SW480 (cell line): ENCODE results near the gene VWC2.

Experiments
- DNase-seq: peaks from one replicate; pipeline ENCODE4 v3.0.0-alpha.2; 2016; ENCODE audit warnings: low spot score

Gene VWC2

DNA sequence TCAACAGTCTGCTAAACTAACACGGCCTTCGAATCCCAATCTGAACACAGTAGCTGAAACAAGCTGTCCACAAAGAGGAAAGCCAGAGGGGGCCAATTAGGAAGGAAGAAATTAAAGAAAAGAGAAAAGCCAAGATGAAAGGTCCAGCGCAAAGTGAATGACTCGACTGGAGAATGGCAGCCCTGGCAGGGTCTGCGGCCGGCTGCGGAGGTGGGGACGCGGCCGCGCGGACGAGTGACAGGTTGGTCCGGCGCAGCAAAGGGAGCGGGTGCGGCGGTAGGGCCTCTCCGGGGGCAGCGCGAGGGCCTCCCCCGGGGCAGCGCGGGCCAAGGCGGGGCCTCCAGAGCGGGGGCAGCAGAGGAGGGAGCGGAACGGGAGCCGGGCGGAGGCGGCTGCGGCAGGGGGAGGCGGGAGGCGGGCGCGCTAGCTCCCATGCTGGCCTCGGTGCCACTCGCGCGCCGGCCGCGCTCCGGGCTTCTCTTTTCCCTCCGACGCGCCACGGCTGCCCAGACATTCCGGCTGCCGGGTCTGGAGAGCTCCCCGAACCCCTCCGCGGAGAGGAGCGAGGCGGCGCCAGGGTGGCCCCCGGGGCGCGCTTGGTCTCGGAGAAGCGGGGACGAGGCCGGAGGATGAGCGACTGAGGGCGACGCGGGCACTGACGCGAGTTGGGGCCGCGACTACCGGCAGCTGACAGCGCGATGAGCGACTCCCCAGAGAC is at the start of gene VWC2:
Gene VWC2 (plus strand): TSS at position 421 of the 718 bp plus-strand sequence. CDS start 1,798 bp downstream, outside the sequence.
- no peak for DNase-seq

DNA sequence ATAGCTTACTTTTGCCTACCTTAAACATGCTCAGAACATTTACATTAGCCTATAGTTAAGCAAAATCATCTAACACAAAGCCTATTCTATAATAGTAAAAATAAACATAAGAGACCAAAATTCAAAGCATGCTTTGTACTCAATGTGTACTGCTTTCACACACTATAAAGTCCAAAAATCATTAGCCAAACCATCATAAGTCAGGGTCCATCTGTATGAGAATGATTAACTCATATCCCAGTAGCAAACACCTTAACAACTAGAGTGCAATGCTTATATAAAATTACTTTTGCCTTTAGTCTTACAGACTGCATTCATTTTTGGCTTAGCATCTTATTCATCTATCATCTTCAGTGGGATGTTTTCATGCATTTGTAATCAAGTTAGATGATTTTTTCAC is 49.4 kb upstream of the VWC2 start:
- DNase-seq = no peak

- no peak for DNase-seq
These were observed 41.6 kb upstream of the VWC2 start for GRCh38 chr7:49731836-49732235.

GRCh38 chr7:49762666-49763065 is 10.8 kb upstream of the VWC2 start:
- no peak for DNase-seq

- DNase-seq = no peak
These were observed 9.6 kb upstream of the VWC2 start for GRCh38 chr7:49763791-49764190.

DNA sequence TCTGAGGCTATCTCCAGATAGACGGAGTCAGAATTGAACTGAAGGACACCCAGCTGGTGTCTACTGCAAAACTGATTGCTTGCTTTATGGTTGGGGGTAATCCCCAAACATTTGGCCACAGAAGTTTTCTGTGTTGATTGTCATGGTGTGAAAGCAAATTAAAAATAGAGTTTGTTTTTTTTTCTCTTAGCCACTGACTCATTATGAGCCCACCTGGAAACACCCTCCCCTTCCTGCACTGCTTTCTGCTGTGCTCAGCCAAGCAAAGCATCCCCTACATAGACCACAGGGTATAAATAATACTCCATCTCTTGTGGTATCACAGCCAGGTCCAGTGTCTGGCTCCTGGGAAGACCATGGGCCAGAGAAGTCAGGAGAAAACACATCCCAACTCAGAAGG is 6.5 kb upstream of the VWC2 start:
- DNase-seq = no peak

DNA sequence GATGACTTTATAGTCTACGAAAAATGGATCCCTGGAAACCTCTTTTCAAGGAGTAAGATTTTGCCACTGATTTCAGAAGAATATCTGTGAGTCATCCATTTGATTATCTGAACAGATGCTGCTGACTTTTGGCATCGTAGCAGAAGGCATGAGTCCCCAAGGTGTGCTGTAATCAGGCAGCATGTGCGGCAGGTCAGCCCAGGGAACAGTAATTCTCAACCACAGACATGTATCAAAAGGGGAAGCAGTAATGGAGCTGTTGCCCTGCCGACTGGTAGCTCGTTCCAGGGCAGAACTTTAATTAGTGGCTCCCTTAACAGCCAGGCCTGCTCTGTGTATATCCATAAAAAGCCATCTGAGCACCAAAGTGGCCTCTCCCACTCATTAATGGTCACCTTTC is 5.7 kb upstream of the VWC2 start:
- DNase-seq = no peak

GRCh38 chr7:49768254-49768653 is 5.2 kb upstream of the VWC2 start:
- no peak for DNase-seq

DNA sequence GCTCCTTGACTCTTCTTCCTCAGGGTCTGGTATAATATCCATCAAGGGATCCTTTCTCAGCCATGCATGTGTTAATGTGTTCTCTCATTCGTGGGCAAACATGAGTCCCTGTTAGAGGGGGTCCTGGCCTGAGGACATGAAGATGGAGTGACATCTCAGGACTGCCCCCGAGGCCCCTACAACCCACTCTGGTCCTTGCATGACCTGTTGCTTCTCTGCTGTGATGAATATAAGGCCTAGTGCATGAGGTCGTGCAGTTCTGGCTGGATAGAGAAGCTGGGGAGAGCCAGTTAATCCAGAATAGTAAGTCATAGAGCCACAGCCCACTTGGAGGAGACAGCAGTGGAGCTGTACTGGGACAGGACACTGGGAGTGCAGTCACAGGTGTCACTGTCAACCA is 4.6 kb upstream of the VWC2 start:
- no peak for DNase-seq

GRCh38 chr7:49769285-49769857 is 4.1 kb upstream of the VWC2 start:
- no peak for DNase-seq

GRCh38 chr7:49770838-49771237 is 2.6 kb upstream of the VWC2 start:
- DNase-seq = no peak

GRCh38 chr7:49771427-49772176 is 1.8 kb upstream of the VWC2 start:
- DNase-seq = no peak

DNA sequence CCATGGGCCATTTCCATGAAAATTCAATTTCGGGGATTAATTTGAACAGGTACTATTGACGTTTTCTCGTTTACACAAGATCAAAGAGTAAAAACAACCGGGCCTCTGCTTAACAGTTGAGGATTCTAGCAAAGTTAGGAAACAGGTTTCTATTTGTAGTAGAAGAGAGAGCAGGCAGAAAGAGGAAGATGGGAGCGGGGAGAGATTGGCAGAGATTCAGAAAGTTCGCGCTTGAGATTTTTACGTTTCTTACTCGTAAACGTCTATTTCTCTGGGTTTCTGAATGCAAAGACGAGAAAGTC is 571 bp upstream of the VWC2 start:
- DNase-seq = no peak

GRCh38 chr7:49773936-49774458 is 559 bp downstream of the VWC2 start:
- no peak for DNase-seq

DNA sequence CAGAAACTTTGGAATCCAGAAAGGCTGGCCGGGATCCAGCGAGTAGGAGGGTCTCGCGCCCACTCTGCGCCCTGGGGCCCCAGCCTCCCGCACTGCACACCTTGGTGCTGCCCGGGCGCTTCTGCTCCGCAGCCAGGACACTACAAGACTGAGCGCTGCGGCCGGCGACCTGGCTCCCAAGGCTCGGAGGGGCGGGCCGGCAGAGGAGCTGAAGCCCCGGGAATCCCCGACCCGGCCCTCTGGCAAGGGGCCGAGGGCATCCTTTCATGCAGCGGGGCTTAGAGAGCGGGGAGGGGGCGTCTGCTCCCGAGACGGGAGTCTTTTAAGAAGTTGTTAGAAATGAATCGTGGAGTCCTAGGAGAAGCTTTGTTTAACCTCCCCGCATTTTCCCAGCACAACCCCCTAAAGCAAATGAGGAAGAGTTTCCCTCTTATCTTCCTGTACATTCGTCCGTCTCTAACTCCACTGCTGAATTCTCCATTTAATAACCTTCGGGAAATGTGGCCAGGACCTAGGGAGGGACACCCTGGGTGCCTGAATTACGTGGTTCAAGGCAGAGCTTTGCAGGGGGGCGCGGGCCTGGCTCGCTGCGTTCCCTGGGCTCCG is 1.1 kb downstream of the VWC2 start:
- no peak for DNase-seq

- DNase-seq = no peak
These were observed 1.9 kb downstream of the VWC2 start for GRCh38 chr7:49775065-49775948.

DNA sequence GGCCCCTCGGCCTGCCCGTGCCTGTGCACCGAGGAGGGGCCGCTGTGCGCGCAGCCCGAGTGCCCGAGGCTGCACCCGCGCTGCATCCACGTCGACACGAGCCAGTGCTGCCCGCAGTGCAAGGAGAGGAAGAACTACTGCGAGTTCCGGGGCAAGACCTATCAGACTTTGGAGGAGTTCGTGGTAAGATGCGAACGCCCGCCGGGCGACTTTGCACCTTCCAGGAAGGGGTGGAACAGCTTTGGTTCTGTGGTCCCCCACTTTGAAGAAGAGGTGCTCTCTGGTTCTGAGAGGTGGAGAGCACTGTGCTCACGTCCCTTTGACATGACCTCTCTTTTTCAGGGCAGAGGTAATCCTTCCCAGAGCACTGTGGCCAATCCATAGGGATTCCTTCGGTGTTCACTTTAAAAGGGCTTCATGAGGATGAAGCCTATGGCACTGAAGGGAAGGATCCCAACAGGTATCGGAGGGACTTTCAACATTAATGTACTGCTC is 2.6 kb downstream of the VWC2 start:
- no peak for DNase-seq

- DNase-seq = no peak
These were observed 3.6 kb downstream of the VWC2 start for GRCh38 chr7:49776994-49777393.

DNA sequence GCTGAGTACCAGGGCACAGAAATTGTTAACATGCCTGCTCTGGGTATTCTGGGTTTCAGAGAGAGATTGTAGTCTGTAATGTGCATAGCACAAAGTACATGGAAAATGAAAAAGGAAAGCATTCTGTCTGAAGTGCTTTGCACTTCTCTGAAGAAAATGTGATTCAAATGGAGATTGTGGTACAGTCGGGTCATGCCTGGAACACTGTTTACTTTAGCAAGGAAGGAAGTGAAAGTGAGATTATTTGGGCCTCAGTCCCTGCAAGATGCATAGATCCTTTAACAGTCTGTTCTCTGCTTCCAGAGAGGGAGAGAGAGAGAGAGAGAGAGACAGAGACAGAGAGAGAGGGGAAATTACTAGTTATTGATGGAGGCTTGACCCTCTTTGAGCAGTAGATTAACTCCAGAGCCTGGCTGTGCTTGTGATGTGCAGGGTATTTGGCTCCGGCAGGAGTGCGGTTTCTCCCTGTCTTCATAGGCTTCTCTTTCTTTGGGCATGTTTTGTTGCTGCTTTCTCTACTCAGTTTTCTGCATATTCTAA is 5.4 kb downstream of the VWC2 start:
- DNase-seq = no peak

- DNase-seq = no peak
These were observed 7.5 kb downstream of the VWC2 start for GRCh38 chr7:49780953-49781352.

DNA sequence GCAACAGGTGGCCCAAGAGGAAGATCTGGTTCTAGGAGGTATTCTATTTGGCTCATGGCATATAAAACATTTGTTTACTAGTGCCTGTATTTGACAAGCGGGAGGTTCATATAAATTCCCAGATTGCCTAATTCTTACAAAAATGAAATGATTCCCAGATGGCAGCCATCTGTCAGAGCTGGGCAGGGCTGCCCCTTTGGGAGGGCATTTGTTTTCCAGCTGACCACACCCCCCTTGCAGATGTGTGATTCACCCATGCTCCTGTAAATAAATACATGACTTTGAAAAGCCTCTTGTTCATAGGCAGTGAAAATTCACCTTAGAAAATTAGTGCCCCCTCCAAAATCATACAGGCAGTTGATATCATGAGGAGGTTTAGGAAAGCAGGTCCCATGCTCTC is 8.6 kb downstream of the VWC2 start:
- DNase-seq = no peak
